ENCODE measurements around the gene CAMTA2.

The CAMTA2 gene

GRCh38 chr17:4920351-4921048 lies 67.0 kb downstream of the CAMTA2 start:
- FAIRE-seq: no peak

- no peak for FAIRE-seq
Observed at GRCh38 chr17:4919511-4920047, 67.9 kb downstream of the CAMTA2 start.
